Measurements from ENCODE around the gene KRT75. TPM values are rescaled to one million over a fixed set of nuclear protein-coding genes. Genes with fewer than 3 reads are reported as not detected.

The KRT75 gene
- total RNA-seq, 1 experiment from 2014 or later = not detected

- ChIA-PET CTCF (no interaction called here), POLR2A (ENCODE audit: unreplicated experiment) (interaction anchor here (0.6 kb wide), 1 partner anchor 118 kb away, joined by 3 read pairs; no protein-coding TSS in a partner anchor)
- no TSS peak for BruUV-seq (replicated peaks)
These were observed 30.6 kb downstream of the KRT75 start for GRCh38 chr12:52403561-52403960.

GRCh38 chr12:52402873-52403540, 31.2 kb downstream of the KRT75 start:
- no TSS peak for BruUV-seq (replicated peaks)
- intact Hi-C loops (cut with micrococcal nuclease; ENCODE audit: unreplicated experiment) = no loop called here

More at GRCh38 chr12:52403561-52403960, 30.6 kb downstream of the KRT75 start:
- Histone ChIP-seq H3K4me1 (replicated peaks; ENCODE audit: insufficient read depth) (peaks cover 8% of the 10 kb centered on the region), H3K27me3 (ENCODE audit: insufficient read depth, low read depth) (no peaks in the 10 kb centered on the region), H3K4me3 (no peak overlapping the region), H4K20me1 (ENCODE audit: insufficient read depth) (no peaks in the 10 kb centered on the region), H3K79me2 (ENCODE audit: low read depth) (no peaks in the 10 kb centered on the region), H3K27ac (no peak overlapping the region), H3K4me2 (no peak overlapping the region), H2AFZ (no peak overlapping the region), H3K36me3 (ENCODE audit: low read depth) (no peaks in the 10 kb centered on the region), H3F3A (ENCODE audit: insufficient read depth, low read depth) (no peaks in the 10 kb centered on the region), H3K9me2 (ENCODE audit: insufficient read depth) (no peaks in the 10 kb centered on the region), H3K9me3 (ENCODE audit: insufficient read depth, low read depth) (no peaks in the 10 kb centered on the region)
- intact Hi-C loops (cut with micrococcal nuclease; ENCODE audit: unreplicated experiment) = no loop called here
- TF ChIP-seq EZH2 (IDR thresholded peaks at IDR 0.05; ENCODE audit: low read depth) = no peak
- no peak for TF ChIP-seq CTCF (conservative IDR thresholded peaks at IDR 0.05)
- DNase-seq = no peak

GRCh38 chr12:52402377-52402776, 31.8 kb downstream of the KRT75 start:
- BruUV-seq (replicated peaks) = no TSS peak
- CTCF ChIA-PET = no interaction called here
- no peak for DNase-seq
- H3K4me2 ChIP-seq = no peak overlapping the region
- H3K27ac ChIP-seq = no peak overlapping the region
- no peaks in the 10 kb centered on the region for H3K79me2 ChIP-seq (ENCODE audit: low read depth)
- no peaks in the 10 kb centered on the region for H3F3A ChIP-seq (ENCODE audit: insufficient read depth, low read depth)
- no peak overlapping the region for H2AFZ ChIP-seq
- H3K4me3 ChIP-seq = no peak overlapping the region
- no peaks in the 10 kb centered on the region for H3K9me3 ChIP-seq (ENCODE audit: insufficient read depth, low read depth)
- peaks cover 9% of the 10 kb centered on the region for H3K4me1 ChIP-seq (replicated peaks; ENCODE audit: insufficient read depth)
- H4K20me1 ChIP-seq (ENCODE audit: insufficient read depth) = no peaks in the 10 kb centered on the region
- TF ChIP-seq EZH2 (IDR thresholded peaks at IDR 0.05; ENCODE audit: low read depth) (no peak), CTCF (conservative IDR thresholded peaks at IDR 0.05) (no peak)
- H3K27me3 ChIP-seq (ENCODE audit: insufficient read depth, low read depth) = no peaks in the 10 kb centered on the region
- H3K36me3 ChIP-seq (ENCODE audit: low read depth) = no peaks in the 10 kb centered on the region
- POLR2A ChIA-PET (ENCODE audit: unreplicated experiment) = interaction anchor here (0.6 kb wide), 1 partner anchor 123 kb away, joined by 3 read pairs; no protein-coding TSS in a partner anchor
- intact Hi-C loops (cut with micrococcal nuclease; ENCODE audit: unreplicated experiment) = no loop called here
- H3K9me2 ChIP-seq (ENCODE audit: insufficient read depth) = no peaks in the 10 kb centered on the region

More at GRCh38 chr12:52402873-52403540, 31.2 kb downstream of the KRT75 start:
- no peak for DNase-seq
- no peaks in the 10 kb centered on the region for H4K20me1 ChIP-seq (ENCODE audit: insufficient read depth)
- H3K27ac ChIP-seq = no peak overlapping the region
- no peaks in the 10 kb centered on the region for H3F3A ChIP-seq (ENCODE audit: insufficient read depth, low read depth)
- no peaks in the 10 kb centered on the region for H3K79me2 ChIP-seq (ENCODE audit: low read depth)
- CTCF ChIA-PET = no interaction called here
- H3K9me3 ChIP-seq (ENCODE audit: insufficient read depth, low read depth) = no peaks in the 10 kb centered on the region
- TF ChIP-seq EZH2 (IDR thresholded peaks at IDR 0.05; ENCODE audit: low read depth) (no peak), CTCF (conservative IDR thresholded peaks at IDR 0.05) (no peak)
- H3K4me1 ChIP-seq (replicated peaks; ENCODE audit: insufficient read depth) = peaks cover 9% of the 10 kb centered on the region
- H3K27me3 ChIP-seq (ENCODE audit: insufficient read depth, low read depth) = no peaks in the 10 kb centered on the region
- H3K36me3 ChIP-seq (ENCODE audit: low read depth) = no peaks in the 10 kb centered on the region
- H3K4me3 ChIP-seq = no peak overlapping the region
- H3K4me2 ChIP-seq = no peak overlapping the region
- no peak overlapping the region for H2AFZ ChIP-seq
- POLR2A ChIA-PET (ENCODE audit: unreplicated experiment) = interaction anchor here (0.6 kb wide), 1 partner anchor 119 kb away, joined by 3 read pairs; no protein-coding TSS in a partner anchor
- H3K9me2 ChIP-seq (ENCODE audit: insufficient read depth) = no peaks in the 10 kb centered on the region

All from PC-9 (cell line).